GM18951 (cell line): Measurements from ENCODE around the gene PTPRE.

Experiments used
- POLR2A ChIP-seq: IDR thresholded peaks from 4 replicates; pipeline ENCODE4 v1.6.1; 2011; ENCODE audit warnings: mild to moderate bottlenecking; ENCODE audit not compliant: insufficient read length, insufficient read depth; ENCODE audit errors: extremely low read depth
- in situ Hi-C: fragments of 300-500 bp; cut with MboI; formaldehyde crosslinking; loops from one replicate; pipeline ENCODE4 v1.12.0; 2022; ENCODE audit warnings: low sequenced_read_pairs, mixed read lengths, inconsistent platforms; ENCODE audit not compliant: unreplicated experiment

The PTPRE gene

GRCh38 chr10:128125944-128126764 is 219.3 kb downstream of the PTPRE start, which contains the start of gene MKI67:
Gene MKI67, minus strand, starts transcription at chr10:128126423. Its CDS starts 756 bp downstream, at chr10:128125667.
- TF ChIP-seq POLR2A = peak; percentile 74
- in situ Hi-C loops = no loop called here

GRCh38 chr10:128128582-128128981 is 221.7 kb downstream of the PTPRE start:
- TF ChIP-seq POLR2A = no peak
- in situ Hi-C loops = no loop called here

GRCh38 chr10:128130051-128130450 is 223.1 kb downstream of the PTPRE start:
- no peak for TF ChIP-seq POLR2A
- in situ Hi-C loops = no loop called here
